ENCODE data around the gene GGT5.

DNA sequence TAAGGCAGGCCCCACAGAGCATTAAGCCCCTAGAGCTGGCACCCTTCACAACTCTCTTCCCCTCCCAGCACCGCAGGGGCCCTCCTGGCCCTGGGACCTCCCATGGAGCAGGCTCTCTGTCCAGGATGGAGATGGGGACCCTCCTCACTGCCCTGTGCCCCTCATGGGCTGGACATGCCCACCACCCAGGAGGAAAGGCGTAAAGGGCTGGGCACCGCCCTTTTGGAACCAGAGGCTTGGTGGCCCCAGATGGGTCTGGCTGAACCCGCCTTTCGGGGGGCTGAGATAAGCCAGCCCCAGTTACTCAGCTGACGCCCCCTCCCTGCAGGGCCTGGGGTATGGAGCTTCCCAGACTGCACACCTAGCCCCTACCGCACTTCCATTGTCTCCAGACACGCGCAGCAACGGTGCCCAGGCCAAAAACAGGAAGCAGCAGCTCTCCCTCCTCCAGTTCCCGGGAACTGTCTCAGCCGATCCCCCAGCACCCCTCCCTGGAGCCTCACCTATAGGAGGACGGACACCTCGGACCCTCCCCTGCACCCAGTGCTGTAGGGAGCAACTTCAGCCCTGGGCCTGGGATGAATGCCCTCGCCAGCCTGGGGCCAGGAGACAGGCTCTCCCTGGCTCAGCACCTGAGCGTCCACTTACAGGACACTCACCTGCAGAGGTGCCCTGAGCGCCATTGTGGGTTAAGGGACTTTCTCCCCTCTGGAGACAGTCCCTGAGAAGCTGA lies 65.2 kb downstream of the GGT5 start:
- TF ChIP-seq, protein P1, sequence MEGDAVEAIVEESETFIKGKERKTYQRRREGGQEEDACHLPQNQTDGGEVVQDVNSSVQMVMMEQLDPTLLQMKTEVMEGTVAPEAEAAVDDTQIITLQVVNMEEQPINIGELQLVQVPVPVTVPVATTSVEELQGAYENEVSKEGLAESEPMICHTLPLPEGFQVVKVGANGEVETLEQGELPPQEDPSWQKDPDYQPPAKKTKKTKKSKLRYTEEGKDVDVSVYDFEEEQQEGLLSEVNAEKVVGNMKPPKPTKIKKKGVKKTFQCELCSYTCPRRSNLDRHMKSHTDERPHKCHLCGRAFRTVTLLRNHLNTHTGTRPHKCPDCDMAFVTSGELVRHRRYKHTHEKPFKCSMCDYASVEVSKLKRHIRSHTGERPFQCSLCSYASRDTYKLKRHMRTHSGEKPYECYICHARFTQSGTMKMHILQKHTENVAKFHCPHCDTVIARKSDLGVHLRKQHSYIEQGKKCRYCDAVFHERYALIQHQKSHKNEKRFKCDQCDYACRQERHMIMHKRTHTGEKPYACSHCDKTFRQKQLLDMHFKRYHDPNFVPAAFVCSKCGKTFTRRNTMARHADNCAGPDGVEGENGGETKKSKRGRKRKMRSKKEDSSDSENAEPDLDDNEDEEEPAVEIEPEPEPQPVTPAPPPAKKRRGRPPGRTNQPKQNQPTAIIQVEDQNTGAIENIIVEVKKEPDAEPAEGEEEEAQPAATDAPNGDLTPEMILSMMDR (IDR thresholded peaks at IDR 0.05 in 4 of 5, conservative IDR thresholded peaks at IDR 0.05 in 1 of 5), result no peak
- no peak for TF ChIP-seq POLR2A (IDR thresholded peaks at IDR 0.05)
